Thymus (tissue), 11 donors: ENCODE data around the gene L1CAM. TPM values are rescaled to one million over a fixed set of nuclear protein-coding genes. Genes with fewer than 3 reads are reported as not detected.
A peak's percentile ranks its signal among the peaks of the same experiment; 100 is the strongest.

ENCODE experiments used
- DNase-seq, 9 donors: peaks; one replicate each; pipeline ENCODE4 v3.0.0-alpha.2; 2013; ENCODE audit warnings: low spot score in 9 of 9, low read depth in 6 of 9, missing footprints in 1 of 9
- H3K27ac ChIP-seq, 2 donors: one replicate each; pipeline ENCODE4 v1.5.1; 2013; ENCODE audit warnings: control low read depth in 1 of 2, low read depth in 1 of 2, low read length in 1 of 2, mild to moderate bottlenecking in 1 of 2, moderate library complexity in 1 of 2
- H3K27me3 ChIP-seq, 2 donors: one replicate each; pipeline ENCODE4 v1.5.1; 2013; ENCODE audit warnings: low read length in 1 of 2; ENCODE audit not compliant: control insufficient read depth in 2 of 2, insufficient read depth in 1 of 2
- H3K36me3 ChIP-seq, 2 donors: one replicate each; pipeline ENCODE4 v1.5.1; 2013; ENCODE audit warnings: low read length in 1 of 2, mild to moderate bottlenecking in 1 of 2, moderate library complexity in 1 of 2; ENCODE audit not compliant: control insufficient read depth in 2 of 2, insufficient read depth in 2 of 2
- H3K4me1 ChIP-seq, 2 donors: one replicate each; pipeline ENCODE4 v1.5.1; 2013; ENCODE audit warnings: low read length in 2 of 2; ENCODE audit not compliant: control insufficient read depth in 2 of 2, insufficient read depth in 2 of 2
- H3K4me3 ChIP-seq, 2 donors: one replicate each; pipeline ENCODE4 v1.5.1; 2013; ENCODE audit warnings: low read length in 2 of 2, control low read depth in 1 of 2, mild to moderate bottlenecking in 1 of 2
- H3K9me3 ChIP-seq, 2 donors: one replicate each; pipeline ENCODE4 v1.5.1; 2013; ENCODE audit warnings: low read length in 1 of 2, mild to moderate bottlenecking in 1 of 2; ENCODE audit not compliant: control insufficient read depth in 2 of 2, insufficient read depth in 1 of 2
- WGBS: extraction: QIAGEN DNeasy Blood & Tissue Kit; methylation state at CpG from one replicate; pipeline ENCODE4 v1.1.7; 2013; 5-methylcytosine and 5-hydroxymethylcytosine counted together
- polyA plus RNA-seq: library from polyadenylated mRNA; stranded (reverse); fragments of 200-250 nt; gene quantifications from one replicate; pipeline ENCODE4 v1.2.3, GENCODE V29; 2013
- total RNA-seq: library from RNA; stranded (reverse); fragments of 120-200 nt; gene quantifications from one replicate; pipeline ENCODE4 v1.2.4, GENCODE V29; 2013
- donor health status: healthy.

L1CAM gene
- total and polyA plus RNA-seq, 2 donors: 0.28 to 0.64 TPM

GRCh38 chrX:153930011-153930910, 44.3 kb upstream of the L1CAM start:
- H3K27me3 ChIP-seq: peaks cover 0 to 28% of the 10 kb centered on the region in 2 donors
- no peak overlapping the region for H3K4me3 ChIP-seq
- no peak for DNase-seq
- no peak overlapping the region for H3K27ac ChIP-seq
- H3K36me3 ChIP-seq: peaks cover 15 to 37% of the 10 kb centered on the region in 2 donors
- H3K4me1 ChIP-seq: peaks cover 0 to 48% of the 10 kb centered on the region in 2 donors
- WGBS: 97% methylated on average over 31 of the region's 31 CpGs
- peaks cover 0 to 7% of the 10 kb centered on the region in 2 donors for H3K9me3 ChIP-seq

- peaks cover 0 to 28% of the 10 kb centered on the region in 2 donors for H3K27me3 ChIP-seq
- H3K4me3 ChIP-seq: peak overlapping the region in 1 of 2 donors; percentile 46
- DNase-seq: no peak
- H3K4me1 ChIP-seq: peaks cover 0 to 53% of the 10 kb centered on the region in 2 donors
- peak overlapping the region; percentile 31 to 93 for H3K27ac ChIP-seq
- peaks cover 15 to 37% of the 10 kb centered on the region in 2 donors for H3K36me3 ChIP-seq
- 91% methylated on average over 10 of the region's 10 CpGs for WGBS
- H3K9me3 ChIP-seq: peaks cover 0 to 7% of the 10 kb centered on the region in 2 donors
These were observed 43.6 kb upstream of the L1CAM start for GRCh38 chrX:153929576-153929975.

GRCh38 chrX:153928846-153929245, 42.9 kb upstream of the L1CAM start:
- DNase-seq: no peak
- WGBS: 48% methylated on average over 9 of the region's 9 CpGs
- H3K9me3 ChIP-seq: peaks cover 0 to 7% of the 10 kb centered on the region in 2 donors
- H3K27me3 ChIP-seq: peaks cover 0 to 21% of the 10 kb centered on the region in 2 donors
- H3K36me3 ChIP-seq: peaks cover 15 to 37% of the 10 kb centered on the region in 2 donors
- peak overlapping the region in 1 of 2 donors; percentile 93 for H3K27ac ChIP-seq
- H3K4me1 ChIP-seq: peaks cover 0 to 55% of the 10 kb centered on the region in 2 donors
- peak overlapping the region; percentile 46 to 61 for H3K4me3 ChIP-seq

GRCh38 chrX:153927922-153928760, 42.2 kb upstream of the L1CAM start:
- under 1% methylated on average over 76 of the region's 76 CpGs for WGBS
- peak overlapping the region; percentile 61 to 87 for H3K4me3 ChIP-seq
- peak overlapping the region; percentile 93 to 100 for H3K27ac ChIP-seq
- H3K9me3 ChIP-seq: peaks cover 0 to 7% of the 10 kb centered on the region in 2 donors
- peaks cover 0 to 59% of the 10 kb centered on the region in 2 donors for H3K4me1 ChIP-seq
- H3K27me3 ChIP-seq: peaks cover 0 to 22% of the 10 kb centered on the region in 2 donors
- DNase-seq: peak; percentile 72 to 97 (median 89)
- peaks cover 15 to 37% of the 10 kb centered on the region in 2 donors for H3K36me3 ChIP-seq

GRCh38 chrX:153927672-153927921, 41.6 kb upstream of the L1CAM start:
- Histone ChIP-seq H3K4me3 (peak overlapping the region; percentile 61 to 87), H3K27me3 (peaks cover 0 to 22% of the 10 kb centered on the region in 2 donors), H3K27ac (peak overlapping the region; percentile 93 to 100), H3K36me3 (peaks cover 15 to 31% of the 10 kb centered on the region in 2 donors), H3K9me3 (peaks cover 0 to 7% of the 10 kb centered on the region in 2 donors), H3K4me1 (peaks cover under 1 to 64% of the 10 kb centered on the region in 2 donors)
- WGBS: 0% methylated on average over 8 of the region's 8 CpGs
- DNase-seq: no peak

GRCh38 chrX:153926858-153927671, 41.1 kb upstream of the L1CAM start:
- peaks cover 3 to 69% of the 10 kb centered on the region in 2 donors for H3K4me1 ChIP-seq
- H3K4me3 ChIP-seq: peak overlapping the region; percentile 61 to 87
- peaks cover 15 to 26% of the 10 kb centered on the region in 2 donors for H3K36me3 ChIP-seq
- peak; percentile 48 to 93 (median 80) for DNase-seq
- H3K27ac ChIP-seq: peak overlapping the region; percentile 93 to 100
- peaks cover 0 to 7% of the 10 kb centered on the region in 2 donors for H3K9me3 ChIP-seq
- WGBS: under 1% methylated on average over 31 of the region's 31 CpGs
- H3K27me3 ChIP-seq: peaks cover 0 to 24% of the 10 kb centered on the region in 2 donors

GRCh38 chrX:153926552-153926857, 40.5 kb upstream of the L1CAM start:
- 1% methylated on average over 4 of the region's 4 CpGs for WGBS
- H3K4me3 ChIP-seq: peak overlapping the region; percentile 61 to 87
- H3K27me3 ChIP-seq: peaks cover 0 to 25% of the 10 kb centered on the region in 2 donors
- H3K36me3 ChIP-seq: peaks cover 12 to 21% of the 10 kb centered on the region in 2 donors
- H3K9me3 ChIP-seq: peaks cover 0 to 7% of the 10 kb centered on the region in 2 donors
- DNase-seq: no peak
- H3K4me1 ChIP-seq: peaks cover 3 to 75% of the 10 kb centered on the region in 2 donors
- H3K27ac ChIP-seq: peak overlapping the region; percentile 93 to 100

- under 1% methylated on average over 50 of the region's 59 CpGs for WGBS
These were observed 40.0 kb upstream of the L1CAM start, which contains the start of gene ARHGAP4 for GRCh38 chrX:153925739-153926551. TSS of gene ARHGAP4 (minus strand) at chrX:153926264. CDS start at chrX:153926202, 62 bp downstream.

More at GRCh38 chrX:153925739-153926551, 40.0 kb upstream of the L1CAM start, which contains the start of gene ARHGAP4:
- H3K4me1 ChIP-seq: peaks cover 3 to 80% of the 10 kb centered on the region in 2 donors
- peak in 3 of 9 donors; percentile 37 to 66 (median 47) for DNase-seq
- peaks cover 0 to 7% of the 10 kb centered on the region in 2 donors for H3K9me3 ChIP-seq
- H3K36me3 ChIP-seq: peaks cover 11 to 21% of the 10 kb centered on the region in 2 donors
- peak within 1 kb of the TSS; percentile 93 to 100 for H3K27ac ChIP-seq
- peaks cover 0 to 26% of the 10 kb centered on the region in 2 donors for H3K27me3 ChIP-seq
- peak within 1 kb of the TSS; percentile 61 to 87 for H3K4me3 ChIP-seq
